Measurements from ENCODE around the gene SLC25A1. TPM values are rescaled to one million over a fixed set of nuclear protein-coding genes. Genes with fewer than 3 reads are reported as not detected.

The SLC25A1 gene
- polyA plus RNA-seq, 2 of the 4 experiments (the other 2 are of a cell fraction), result 11.4 to 60.1 TPM

- TF ChIP-seq, protein P1, sequence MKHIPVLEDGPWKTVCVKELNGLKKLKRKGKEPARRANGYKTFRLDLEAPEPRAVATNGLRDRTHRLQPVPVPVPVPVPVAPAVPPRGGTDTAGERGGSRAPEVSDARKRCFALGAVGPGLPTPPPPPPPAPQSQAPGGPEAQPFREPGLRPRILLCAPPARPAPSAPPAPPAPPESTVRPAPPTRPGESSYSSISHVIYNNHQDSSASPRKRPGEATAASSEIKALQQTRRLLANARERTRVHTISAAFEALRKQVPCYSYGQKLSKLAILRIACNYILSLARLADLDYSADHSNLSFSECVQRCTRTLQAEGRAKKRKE (CRISPR knock-in tag; IDR thresholded peaks at IDR 0.05; ENCODE audit: low read depth), result no peak
- TF ChIP-seq FOSL2 (IDR thresholded peaks at IDR 0.05), result no peak
- no peak for TF ChIP-seq FOSL2 (CRISPR knock-in tag; IDR thresholded peaks at IDR 0.05)
- no peak for TF ChIP-seq POLR2A (IDR thresholded peaks at IDR 0.05; ENCODE audit: low read length)
- TF ChIP-seq HOXB5 (CRISPR knock-in tag; IDR thresholded peaks at IDR 0.05), result no peak
These were observed 29.3 kb upstream of the SLC25A1 start (continued) for GRCh38 chr22:19207884-19208283.

- TF ChIP-seq TP53 (CRISPR knock-in tag; IDR thresholded peaks at IDR 0.05) (no peak), RCOR1 (IDR thresholded peaks at IDR 0.05; ENCODE audit: low read depth, low read length) (no peak), PBX3 (IDR thresholded peaks at IDR 0.05) (no peak), JUNB (IDR thresholded peaks at IDR 0.05) (no peak), JUN (IDR thresholded peaks at IDR 0.05) (no peak), ESRRA (IDR thresholded peaks at IDR 0.05; ENCODE audit: borderline replicate concordance, low read length) (no peak), MAFK (IDR thresholded peaks at IDR 0.05; ENCODE audit: partially characterized antibody) (no peak), ZNF302 (CRISPR knock-in tag; IDR thresholded peaks at IDR 0.05) (no peak), POLR2AphosphoS2 (conservative IDR thresholded peaks at IDR 0.05; ENCODE audit: low read length) (no peak), REST (IDR thresholded peaks at IDR 0.05) (no peak), ELK1 (IDR thresholded peaks at IDR 0.05; ENCODE audit: low read depth, low read length) (no peak)
- POLR2A ChIA-PET, result no interaction called here
- no peak overlapping the region for H3K27ac ChIP-seq
These were observed 28.9 kb upstream of the SLC25A1 start for GRCh38 chr22:19207401-19207808.

GRCh38 chr22:19206287-19206686 is 27.8 kb upstream of the SLC25A1 start:
- Histone ChIP-seq H3K27ac (no peak overlapping the region), H3K9me3 (no peaks in the 10 kb centered on the region), H3K4me2 (no peak overlapping the region), H3K4me1 (no peaks in the 10 kb centered on the region), H3K4me3 (no peak overlapping the region)
- DNase-seq (ENCODE audit: low read depth in 1 of 2, low spot score in 1 of 2), result no peak
- POLR2A ChIA-PET, result no interaction called here
- no peak for FAIRE-seq
- 91% methylated on average over 6 of the region's 6 CpGs for WGBS (ENCODE audit: missing lambda C conversion rate)
- CTCF ChIA-PET, result no interaction called here
- no peak for ATAC-seq
- TF ChIP-seq CBX2 (IDR thresholded peaks at IDR 0.05; ENCODE audit: borderline replicate concordance, low read depth) (no peak), FOSB (CRISPR knock-in tag; IDR thresholded peaks at IDR 0.05) (no peak), POLR2A (IDR thresholded peaks at IDR 0.05; ENCODE audit: low read length) (no peak), MAFK (IDR thresholded peaks at IDR 0.05; ENCODE audit: partially characterized antibody) (no peak), HOXB13 (CRISPR knock-in tag; IDR thresholded peaks at IDR 0.05; ENCODE audit: low read depth) (no peak), SMC3 (IDR thresholded peaks at IDR 0.05) (no peak)

More at GRCh38 chr22:19207401-19207808, 28.9 kb upstream of the SLC25A1 start:
- WGBS (ENCODE audit: missing lambda C conversion rate), result 83% methylated on average over 9 of the region's 9 CpGs
- CTCF ChIA-PET, result interaction anchor here (0.7 kb wide), 1 partner anchor 44 kb away, joined by 3 read pairs; no protein-coding TSS in a partner anchor
- Histone ChIP-seq H3K9me3 (no peaks in the 10 kb centered on the region), H3K4me1 (no peaks in the 10 kb centered on the region), H3K4me2 (no peak overlapping the region), H3K4me3 (no peak overlapping the region)
- FAIRE-seq, result no peak
- no peak for ATAC-seq
- no peak for DNase-seq (ENCODE audit: low read depth in 1 of 2, low spot score in 1 of 2)

Measured in A549 (cell line).